ENCODE measurements around the gene UTS2B. TPM values are rescaled to one million over a fixed set of nuclear protein-coding genes. Genes with fewer than 3 reads are reported as not detected.

The UTS2B gene
- total RNA-seq, 4 donors from 2014 or later = 0.27 to 3.4 (median 2.2) TPM; not detected in 1

DNA sequence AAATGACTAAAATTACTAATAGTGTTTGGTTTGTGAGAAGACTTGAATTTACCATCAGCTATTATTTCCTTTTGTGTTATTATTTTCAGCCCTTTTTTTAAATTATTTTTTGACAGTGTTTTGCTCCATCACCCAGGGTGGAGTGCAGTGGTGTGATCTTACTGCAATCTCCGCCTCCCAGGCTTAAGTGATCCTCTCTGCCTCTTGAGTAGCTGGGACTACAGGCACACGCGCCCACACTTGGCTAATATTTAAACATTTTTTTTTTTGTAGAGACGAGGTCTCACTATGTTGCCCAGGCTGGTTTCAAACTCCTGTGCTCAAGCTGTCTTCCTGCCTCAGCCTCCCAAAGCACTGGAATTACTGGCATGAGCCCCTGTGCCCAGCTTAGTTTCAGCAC, 31.7 kb upstream of the UTS2B start:
- in situ Hi-C loops (cut with MboI; ENCODE audit: low pct_ligation_motif_present in 1 of 4, low pct_unique_long_range_greater_than_20kb in 1 of 4, low sequenced_read_pairs in 3 of 4) = no loop called here
- TF ChIP-seq, protein P1, sequence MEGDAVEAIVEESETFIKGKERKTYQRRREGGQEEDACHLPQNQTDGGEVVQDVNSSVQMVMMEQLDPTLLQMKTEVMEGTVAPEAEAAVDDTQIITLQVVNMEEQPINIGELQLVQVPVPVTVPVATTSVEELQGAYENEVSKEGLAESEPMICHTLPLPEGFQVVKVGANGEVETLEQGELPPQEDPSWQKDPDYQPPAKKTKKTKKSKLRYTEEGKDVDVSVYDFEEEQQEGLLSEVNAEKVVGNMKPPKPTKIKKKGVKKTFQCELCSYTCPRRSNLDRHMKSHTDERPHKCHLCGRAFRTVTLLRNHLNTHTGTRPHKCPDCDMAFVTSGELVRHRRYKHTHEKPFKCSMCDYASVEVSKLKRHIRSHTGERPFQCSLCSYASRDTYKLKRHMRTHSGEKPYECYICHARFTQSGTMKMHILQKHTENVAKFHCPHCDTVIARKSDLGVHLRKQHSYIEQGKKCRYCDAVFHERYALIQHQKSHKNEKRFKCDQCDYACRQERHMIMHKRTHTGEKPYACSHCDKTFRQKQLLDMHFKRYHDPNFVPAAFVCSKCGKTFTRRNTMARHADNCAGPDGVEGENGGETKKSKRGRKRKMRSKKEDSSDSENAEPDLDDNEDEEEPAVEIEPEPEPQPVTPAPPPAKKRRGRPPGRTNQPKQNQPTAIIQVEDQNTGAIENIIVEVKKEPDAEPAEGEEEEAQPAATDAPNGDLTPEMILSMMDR (IDR thresholded peaks at IDR 0.05) = no peak
- TF ChIP-seq POLR2AphosphoS5 (IDR thresholded peaks at IDR 0.05) (no peak), POLR2A (IDR thresholded peaks at IDR 0.05) (no peak)
- no peaks in the 10 kb centered on the region for H3K27me3 ChIP-seq
- H3K9me3 ChIP-seq = no peaks in the 10 kb centered on the region
- peaks cover 0 to 28% (median 12%) of the 10 kb centered on the region in 4 donors for H3K36me3 ChIP-seq
- WGBS, 2 donors (ENCODE audit: low coverage in 1 of 2) = 71 to 82% methylated on average over 4 of the region's 4 CpGs
- peaks cover 0 to 5% (median 2%) of the 10 kb centered on the region in 4 donors for H3K4me1 ChIP-seq
- no peak overlapping the region for H3K4me3 ChIP-seq
- no peak for DNase-seq
- intact Hi-C loops (cut with DNase I; ENCODE audit: low total_unique reads) = no loop called here
- no peak overlapping the region for H3K27ac ChIP-seq

DNA sequence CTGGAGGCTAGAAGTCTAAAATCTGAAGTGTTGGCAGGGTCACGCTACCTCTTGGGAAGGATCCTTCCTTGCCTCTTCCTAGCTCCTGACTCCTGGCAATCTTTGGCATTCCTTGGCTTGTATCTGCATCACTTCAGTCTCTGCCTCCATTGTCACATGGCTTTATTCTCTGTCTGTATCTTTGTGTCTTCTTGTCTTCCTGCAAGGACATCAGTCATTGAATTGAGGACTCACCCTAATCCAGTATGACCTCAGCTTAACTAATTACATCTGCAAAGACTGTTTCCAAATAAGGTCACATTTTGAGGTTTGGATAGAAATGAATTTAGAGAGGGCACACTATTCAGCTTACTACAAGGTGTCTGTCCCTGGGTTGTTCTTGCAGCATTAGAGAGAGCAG, 31.1 kb upstream of the UTS2B start:
- peaks cover 0 to 28% (median 12%) of the 10 kb centered on the region in 4 donors for H3K36me3 ChIP-seq
- TF ChIP-seq POLR2A (IDR thresholded peaks at IDR 0.05) (no peak), POLR2AphosphoS5 (IDR thresholded peaks at IDR 0.05) (no peak)
- peaks cover 2 to 10% (median 8%) of the 10 kb centered on the region in 4 donors for H3K4me1 ChIP-seq
- WGBS, 2 donors (ENCODE audit: low coverage in 1 of 2) = 93 to 100% methylated on average over 1 of the region's 1 CpG
- no peak overlapping the region for H3K4me3 ChIP-seq
- H3K27me3 ChIP-seq = no peaks in the 10 kb centered on the region
- no peaks in the 10 kb centered on the region for H3K9me3 ChIP-seq
- intact Hi-C loops (cut with DNase I; ENCODE audit: low total_unique reads) (no loop called here), in situ Hi-C loops (cut with MboI; ENCODE audit: low pct_ligation_motif_present in 1 of 4, low pct_unique_long_range_greater_than_20kb in 1 of 4, low sequenced_read_pairs in 3 of 4) (no loop called here)
- H3K27ac ChIP-seq = no peak overlapping the region
- DNase-seq = no peak

DNA sequence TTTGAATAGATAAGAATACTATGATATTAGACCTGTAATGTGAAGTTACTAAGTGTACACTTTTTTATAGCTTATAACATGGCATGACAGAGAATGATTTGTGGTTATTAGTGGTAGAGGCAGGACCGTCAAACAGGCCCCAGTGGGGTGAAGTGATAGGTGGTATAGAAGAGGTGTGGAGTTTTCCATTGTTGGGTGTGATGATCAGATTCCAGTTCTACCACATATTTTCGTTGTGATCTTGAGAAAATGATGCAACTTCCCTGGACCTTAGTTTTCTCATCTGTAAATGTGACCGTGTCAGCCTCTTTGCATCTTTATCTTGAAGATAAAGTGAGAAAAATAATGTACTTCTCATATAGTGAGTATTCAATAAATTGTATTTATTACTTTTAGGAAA, 30.3 kb upstream of the UTS2B start:
- DNase-seq = no peak
- in situ Hi-C loops (cut with MboI; ENCODE audit: low pct_ligation_motif_present in 1 of 4, low pct_unique_long_range_greater_than_20kb in 1 of 4, low sequenced_read_pairs in 3 of 4) = no loop called here
- Histone ChIP-seq H3K4me1 (peaks cover 10 to 15% (median 13%) of the 10 kb centered on the region in 4 donors), H3K27ac (no peak overlapping the region), H3K9me3 (no peaks in the 10 kb centered on the region), H3K4me3 (no peak overlapping the region), H3K36me3 (peaks cover 0 to 28% (median 12%) of the 10 kb centered on the region in 4 donors), H3K27me3 (no peaks in the 10 kb centered on the region)
- TF ChIP-seq POLR2A (IDR thresholded peaks at IDR 0.05) = no peak
- no peak for TF ChIP-seq EP300 (IDR thresholded peaks at IDR 0.05; ENCODE audit: low read depth)
- no peak for TF ChIP-seq POLR2AphosphoS5 (IDR thresholded peaks at IDR 0.05)
- TF ChIP-seq, protein P1 (IDR thresholded peaks at IDR 0.05) = no peak
- intact Hi-C loops (cut with DNase I; ENCODE audit: low total_unique reads) = no loop called here
- WGBS, 2 donors (ENCODE audit: low coverage in 1 of 2) = 71 to 79% methylated on average over 3 of the region's 3 CpGs

DNA sequence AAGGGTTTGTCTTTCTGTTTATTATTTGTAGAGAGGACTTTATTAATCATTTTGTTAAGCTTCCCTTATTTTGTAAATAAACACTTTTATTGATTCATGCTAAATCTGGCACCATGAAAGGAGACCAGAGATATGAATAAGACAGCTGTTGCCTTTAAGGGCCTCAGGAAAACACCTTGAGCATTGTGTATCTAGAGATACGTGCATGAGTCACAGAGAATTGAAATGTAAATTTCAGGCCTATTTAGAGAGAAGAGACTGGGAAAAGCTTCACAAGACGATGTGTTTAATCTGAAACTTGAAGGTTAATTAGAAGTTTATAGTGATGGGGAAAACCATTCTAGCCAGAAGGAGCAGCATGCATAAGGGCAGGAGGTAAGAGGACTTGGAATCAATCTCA, 28.6 kb upstream of the UTS2B start:
- peaks cover 10 to 20% (median 15%) of the 10 kb centered on the region in 4 donors for H3K4me1 ChIP-seq
- in situ Hi-C loops (cut with MboI; ENCODE audit: low pct_ligation_motif_present in 1 of 4, low pct_unique_long_range_greater_than_20kb in 1 of 4, low sequenced_read_pairs in 3 of 4) = no loop called here
- DNase-seq = no peak
- no peak overlapping the region for H3K27ac ChIP-seq
- WGBS, 2 donors (ENCODE audit: low coverage in 1 of 2) = 46 to 70% methylated on average over 2 of the region's 2 CpGs
- no peaks in the 10 kb centered on the region for H3K27me3 ChIP-seq
- no peaks in the 10 kb centered on the region for H3K9me3 ChIP-seq
- TF ChIP-seq, protein P1 (IDR thresholded peaks at IDR 0.05) = no peak
- TF ChIP-seq POLR2AphosphoS5 (IDR thresholded peaks at IDR 0.05) (no peak), POLR2A (IDR thresholded peaks at IDR 0.05) (no peak), EP300 (IDR thresholded peaks at IDR 0.05; ENCODE audit: low read depth) (no peak)
- H3K4me3 ChIP-seq = no peak overlapping the region
- H3K36me3 ChIP-seq = peaks cover 0 to 28% (median 6%) of the 10 kb centered on the region in 4 donors
- intact Hi-C loops (cut with DNase I; ENCODE audit: low total_unique reads) = no loop called here

DNA sequence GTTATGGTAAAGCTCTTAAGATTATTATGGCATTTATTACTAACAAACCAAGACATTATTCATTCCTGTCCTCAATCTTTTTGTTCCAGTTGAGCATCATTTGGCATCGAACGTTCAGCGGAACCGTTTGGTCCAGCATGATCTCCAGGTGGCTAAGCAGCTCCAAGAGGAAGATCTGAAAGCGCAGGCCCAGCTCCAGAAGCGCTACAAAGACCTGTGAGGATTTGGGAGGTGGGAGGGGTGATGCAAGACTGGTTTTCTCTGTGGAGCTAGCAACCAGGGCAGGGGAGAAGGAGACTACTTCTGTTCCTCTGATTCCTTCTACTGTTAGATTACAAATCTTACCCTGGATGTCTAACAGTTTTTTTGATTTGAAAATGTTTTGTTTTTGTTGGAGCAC, 27.6 kb upstream of the UTS2B start:
- TF ChIP-seq, protein P1 (IDR thresholded peaks at IDR 0.05) = no peak
- TF ChIP-seq POLR2AphosphoS5 (IDR thresholded peaks at IDR 0.05) = no peak
- no peak for TF ChIP-seq POLR2A (IDR thresholded peaks at IDR 0.05)
- no peak for DNase-seq
- intact Hi-C loops (cut with DNase I; ENCODE audit: low total_unique reads) = no loop called here
- H3K27ac ChIP-seq = no peak overlapping the region
- H3K4me3 ChIP-seq = no peak overlapping the region
- H3K4me1 ChIP-seq = peaks cover 20 to 30% (median 25%) of the 10 kb centered on the region in 4 donors
- no peaks in the 10 kb centered on the region for H3K9me3 ChIP-seq
- H3K27me3 ChIP-seq = no peaks in the 10 kb centered on the region
- H3K36me3 ChIP-seq = peaks cover 0 to 28% (median 2%) of the 10 kb centered on the region in 4 donors
- 81 to 92% methylated on average over 6 of the region's 6 CpGs for WGBS, 2 donors (ENCODE audit: low coverage in 1 of 2)
- in situ Hi-C loops (cut with MboI; ENCODE audit: low pct_ligation_motif_present in 1 of 4, low pct_unique_long_range_greater_than_20kb in 1 of 4, low sequenced_read_pairs in 3 of 4) = no loop called here

Data from transverse colon (tissue), 4 donors.